ENCODE results near the gene SLC22A6.

Gene SLC22A6, protein sequence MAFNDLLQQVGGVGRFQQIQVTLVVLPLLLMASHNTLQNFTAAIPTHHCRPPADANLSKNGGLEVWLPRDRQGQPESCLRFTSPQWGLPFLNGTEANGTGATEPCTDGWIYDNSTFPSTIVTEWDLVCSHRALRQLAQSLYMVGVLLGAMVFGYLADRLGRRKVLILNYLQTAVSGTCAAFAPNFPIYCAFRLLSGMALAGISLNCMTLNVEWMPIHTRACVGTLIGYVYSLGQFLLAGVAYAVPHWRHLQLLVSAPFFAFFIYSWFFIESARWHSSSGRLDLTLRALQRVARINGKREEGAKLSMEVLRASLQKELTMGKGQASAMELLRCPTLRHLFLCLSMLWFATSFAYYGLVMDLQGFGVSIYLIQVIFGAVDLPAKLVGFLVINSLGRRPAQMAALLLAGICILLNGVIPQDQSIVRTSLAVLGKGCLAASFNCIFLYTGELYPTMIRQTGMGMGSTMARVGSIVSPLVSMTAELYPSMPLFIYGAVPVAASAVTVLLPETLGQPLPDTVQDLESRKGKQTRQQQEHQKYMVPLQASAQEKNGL

DNA sequence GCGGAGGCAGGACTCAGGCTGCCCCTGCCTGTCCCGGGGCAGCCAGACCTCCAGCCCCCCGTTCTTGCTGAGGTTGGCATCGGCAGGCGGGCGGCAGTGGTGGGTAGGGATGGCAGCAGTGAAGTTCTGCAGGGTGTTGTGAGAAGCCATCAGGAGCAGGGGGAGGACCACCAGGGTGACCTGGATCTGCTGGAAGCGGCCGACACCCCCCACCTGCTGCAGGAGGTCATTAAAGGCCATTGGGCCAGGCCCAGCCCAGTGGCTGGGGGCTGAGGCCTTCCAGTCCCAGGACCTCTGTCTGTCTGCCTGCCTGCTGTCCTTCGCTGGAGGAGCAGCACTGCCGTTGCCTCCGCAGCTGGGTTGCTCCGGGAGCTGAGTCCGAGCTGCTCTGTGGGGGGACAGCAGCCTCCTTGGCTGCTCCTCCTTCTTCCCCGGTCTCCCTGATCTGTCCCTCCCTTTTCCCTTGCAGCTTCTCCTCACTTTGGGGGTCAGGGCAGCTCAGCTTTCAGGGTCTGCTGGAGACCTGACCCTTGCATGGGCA, at the start of gene SLC22A6:
TSS of gene SLC22A6 (minus strand) at position 517 of the 541 bp plus-strand sequence. CDS start at position 240, 277 bp downstream.
- Mint-ChIP-seq H3K4me1 (no peaks in the 10 kb centered on the region), H3K4me3 (no peak within 1 kb of the TSS), H3K36me3 (ENCODE audit: low read depth) (no peaks in the 10 kb centered on the region), H3K27me3 (peaks cover 7% of the 10 kb centered on the region), H3K9me3 (no peaks in the 10 kb centered on the region), H3K27ac (no peak within 1 kb of the TSS)
- ATAC-seq: peak; percentile 24
- no peak for DNase-seq

DNA sequence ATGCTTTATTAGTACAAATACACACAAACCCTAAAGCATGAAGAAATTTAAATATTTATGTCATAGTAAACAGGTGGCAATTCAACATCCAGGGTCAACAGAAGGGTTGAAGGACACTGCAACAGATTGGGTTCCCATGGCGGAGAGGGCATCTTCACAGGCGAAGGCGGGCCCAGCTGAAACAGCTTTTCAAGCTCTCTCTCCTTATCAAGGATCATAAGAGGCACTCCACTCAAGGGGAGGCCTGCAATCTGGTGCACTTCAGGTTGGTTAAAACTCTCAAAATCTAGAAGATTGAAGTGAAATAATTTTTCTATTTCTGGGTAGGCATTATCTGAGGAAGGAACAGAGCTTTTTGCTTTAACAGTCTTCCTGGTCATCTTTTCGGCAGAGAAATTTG, 47.7 kb upstream of the SLC22A6 start:
- Mint-ChIP-seq H3K27ac (no peak overlapping the region), H3K27me3 (peaks cover 34% of the 10 kb centered on the region), H3K4me1 (no peaks in the 10 kb centered on the region), H3K36me3 (ENCODE audit: low read depth) (no peaks in the 10 kb centered on the region), H3K4me3 (no peak overlapping the region), H3K9me3 (no peaks in the 10 kb centered on the region)
- ATAC-seq: no peak
- no peak for DNase-seq

DNA sequence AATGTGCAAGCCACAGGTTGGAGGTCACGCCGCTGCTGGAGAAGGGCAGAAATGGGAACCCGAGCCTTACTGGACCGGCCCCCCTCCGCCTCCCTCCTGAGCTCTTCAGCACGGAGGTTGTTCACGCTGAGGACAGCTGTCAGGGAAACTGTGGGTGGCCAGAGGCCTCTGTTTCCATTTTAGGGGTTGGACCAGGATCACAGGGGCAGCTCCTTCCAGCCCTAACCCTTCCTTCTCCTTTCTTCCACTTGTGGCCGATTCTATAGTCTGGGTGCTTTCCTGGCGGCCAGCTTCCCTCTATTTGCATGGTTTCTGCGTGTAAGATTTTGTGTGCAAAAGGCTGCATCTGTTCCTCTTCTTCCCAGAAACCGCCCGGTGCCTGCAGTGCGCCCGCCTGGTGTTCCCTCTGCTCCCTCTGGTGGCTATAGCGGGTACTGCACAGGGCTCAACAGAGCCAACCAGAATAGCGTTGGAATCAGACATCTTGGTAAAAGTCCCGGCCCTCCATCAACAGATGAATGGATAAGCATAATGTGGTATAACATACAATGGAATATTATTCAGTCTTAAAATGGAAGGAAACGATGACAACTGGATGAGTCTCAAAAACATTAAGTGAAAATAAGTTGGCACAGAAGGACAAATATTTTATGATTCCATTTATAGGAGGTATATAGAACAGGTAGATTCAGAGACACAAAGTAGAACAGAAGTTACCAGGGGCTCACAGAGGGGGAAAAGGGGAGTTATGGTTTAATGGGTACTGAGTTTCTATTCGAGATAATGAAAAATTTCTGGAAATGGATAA, 39.3 kb upstream of the SLC22A6 start:
- H3K36me3 Mint-ChIP-seq (ENCODE audit: low read depth): no peaks in the 10 kb centered on the region

DNA sequence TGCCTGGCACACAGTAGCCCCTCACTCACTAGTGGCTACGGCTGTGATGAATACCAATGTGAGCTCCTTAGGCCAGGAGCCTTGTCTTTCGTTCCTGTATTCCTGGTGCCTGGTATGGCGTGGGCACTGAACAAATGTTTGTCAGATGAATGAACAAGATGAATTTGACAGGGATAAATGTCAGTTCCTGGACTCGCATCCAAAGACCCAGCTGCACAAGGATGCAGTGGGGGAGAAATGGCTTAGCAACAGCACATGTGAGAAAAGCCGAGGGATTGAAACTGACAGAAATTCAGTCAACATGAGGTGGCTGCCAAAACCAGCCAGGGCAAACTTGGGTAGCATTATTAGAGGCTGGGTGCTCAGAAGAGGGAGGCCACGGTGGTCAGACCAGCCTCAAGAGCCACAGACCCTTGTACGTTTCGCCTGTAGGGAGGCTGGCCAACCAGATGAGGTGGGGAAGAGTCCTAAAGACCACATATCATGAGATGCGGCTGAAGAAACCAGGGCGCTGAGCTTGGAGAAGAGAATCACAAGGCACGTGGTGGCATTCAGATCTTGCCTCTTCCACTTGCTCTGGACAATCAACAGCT, 38.6 kb upstream of the SLC22A6 start:
- no peaks in the 10 kb centered on the region for H3K36me3 Mint-ChIP-seq (ENCODE audit: low read depth)
- DNase-seq (no peak), ATAC-seq (no peak)
- H3K4me3 Mint-ChIP-seq: no peak overlapping the region
- H3K27ac Mint-ChIP-seq: no peak overlapping the region
- no peaks in the 10 kb centered on the region for H3K4me1 Mint-ChIP-seq
- no peaks in the 10 kb centered on the region for H3K9me3 Mint-ChIP-seq
- peaks cover 22% of the 10 kb centered on the region for H3K27me3 Mint-ChIP-seq

More for the DNA sequence above, 39.3 kb upstream of the SLC22A6 start:
- DNase-seq (peak; percentile 91), ATAC-seq (peak; percentile 70)
- Mint-ChIP-seq H3K9me3 (no peaks in the 10 kb centered on the region), H3K4me1 (no peaks in the 10 kb centered on the region), H3K27me3 (peaks cover 20% of the 10 kb centered on the region), H3K4me3 (no peak overlapping the region), H3K27ac (no peak overlapping the region)

DNA sequence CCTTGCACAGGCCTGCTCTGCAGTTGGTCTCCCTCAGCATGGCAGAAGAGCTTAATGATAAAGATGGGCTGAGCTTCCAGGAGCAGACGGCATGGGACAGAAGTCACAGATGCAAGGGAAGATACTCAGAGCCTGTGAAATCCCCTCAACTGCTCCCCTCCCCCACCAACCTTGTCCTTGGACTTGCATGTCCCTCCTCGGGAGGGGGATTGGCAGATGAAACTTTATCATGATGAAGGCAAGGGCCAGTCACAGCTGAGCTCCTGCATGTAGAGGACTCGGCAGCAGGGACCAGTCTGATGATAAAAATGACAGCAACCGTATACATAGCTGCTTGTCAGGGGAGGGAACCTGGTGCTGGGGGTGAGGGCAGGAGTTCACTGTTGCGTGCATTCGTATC, 37.7 kb upstream of the SLC22A6 start:
- H3K9me3 Mint-ChIP-seq: no peaks in the 10 kb centered on the region
- no peak for ATAC-seq
- H3K27ac Mint-ChIP-seq: no peak overlapping the region
- no peaks in the 10 kb centered on the region for H3K4me1 Mint-ChIP-seq
- no peak overlapping the region for H3K4me3 Mint-ChIP-seq
- H3K36me3 Mint-ChIP-seq (ENCODE audit: low read depth): no peaks in the 10 kb centered on the region
- peaks cover 16% of the 10 kb centered on the region for H3K27me3 Mint-ChIP-seq
- DNase-seq: no peak

DNA sequence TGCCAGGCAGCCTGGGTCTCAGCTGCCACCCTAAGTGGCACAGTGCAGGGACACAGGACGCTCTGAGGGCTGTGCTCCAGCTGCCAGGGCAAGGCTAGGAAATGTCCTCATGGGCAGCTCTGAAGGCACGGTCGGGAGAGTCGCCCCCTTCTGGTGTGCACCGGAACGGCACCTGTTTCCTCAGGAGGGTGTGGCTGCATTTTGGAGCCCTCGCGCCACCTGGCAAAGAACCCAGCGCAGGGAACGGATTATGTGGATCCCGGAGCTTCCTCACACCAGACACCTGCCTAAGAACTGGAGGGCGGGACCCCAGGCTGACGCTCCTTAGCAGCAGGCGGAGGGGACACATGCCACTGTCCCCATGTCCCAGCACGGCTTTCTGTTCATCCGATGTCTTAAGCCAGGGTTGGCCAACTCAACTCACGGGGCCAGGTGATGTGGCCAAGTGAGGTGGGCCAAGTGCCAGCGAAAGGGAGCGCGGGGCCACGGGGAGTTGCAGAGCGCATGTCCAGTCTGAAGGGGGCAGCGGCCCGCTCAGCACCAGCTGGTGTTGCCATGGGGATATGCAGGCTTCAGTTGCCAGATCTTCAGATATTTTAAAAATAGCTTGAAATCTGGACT, 36.0 kb upstream of the SLC22A6 start:
- peaks cover 15% of the 10 kb centered on the region for H3K27me3 Mint-ChIP-seq
- H3K4me3 Mint-ChIP-seq: no peak overlapping the region
- no peaks in the 10 kb centered on the region for H3K4me1 Mint-ChIP-seq
- peak; percentile 52 for DNase-seq
- no peak overlapping the region for H3K27ac Mint-ChIP-seq
- ATAC-seq: no peak
- H3K9me3 Mint-ChIP-seq: no peaks in the 10 kb centered on the region
- H3K36me3 Mint-ChIP-seq (ENCODE audit: low read depth): no peaks in the 10 kb centered on the region

DNA sequence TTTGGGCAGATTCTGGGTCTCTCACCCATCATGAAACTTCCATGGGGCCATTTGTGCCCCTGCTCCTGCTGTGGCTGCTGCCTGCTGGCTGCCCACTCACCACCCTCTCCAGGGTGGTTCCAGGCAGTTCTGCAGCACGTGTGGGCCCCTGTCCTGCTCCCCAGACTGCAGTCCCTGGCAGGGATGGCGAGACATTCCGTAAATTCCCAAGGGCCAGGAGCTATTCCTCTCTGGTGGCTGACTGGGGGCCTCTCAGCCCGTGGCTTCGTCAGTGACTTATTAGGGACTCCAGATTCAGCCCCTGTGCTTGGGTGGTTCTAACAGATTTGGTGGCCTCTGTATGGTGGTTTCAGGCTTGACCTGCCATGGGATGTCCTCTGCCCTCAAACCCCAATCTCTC, 34.7 kb upstream of the SLC22A6 start:
- no peak overlapping the region for H3K4me3 Mint-ChIP-seq
- H3K4me1 Mint-ChIP-seq: no peaks in the 10 kb centered on the region
- no peaks in the 10 kb centered on the region for H3K36me3 Mint-ChIP-seq (ENCODE audit: low read depth)
- H3K27me3 Mint-ChIP-seq: peaks cover 18% of the 10 kb centered on the region
- DNase-seq (no peak), ATAC-seq (no peak)
- no peaks in the 10 kb centered on the region for H3K9me3 Mint-ChIP-seq
- no peak overlapping the region for H3K27ac Mint-ChIP-seq

DNA sequence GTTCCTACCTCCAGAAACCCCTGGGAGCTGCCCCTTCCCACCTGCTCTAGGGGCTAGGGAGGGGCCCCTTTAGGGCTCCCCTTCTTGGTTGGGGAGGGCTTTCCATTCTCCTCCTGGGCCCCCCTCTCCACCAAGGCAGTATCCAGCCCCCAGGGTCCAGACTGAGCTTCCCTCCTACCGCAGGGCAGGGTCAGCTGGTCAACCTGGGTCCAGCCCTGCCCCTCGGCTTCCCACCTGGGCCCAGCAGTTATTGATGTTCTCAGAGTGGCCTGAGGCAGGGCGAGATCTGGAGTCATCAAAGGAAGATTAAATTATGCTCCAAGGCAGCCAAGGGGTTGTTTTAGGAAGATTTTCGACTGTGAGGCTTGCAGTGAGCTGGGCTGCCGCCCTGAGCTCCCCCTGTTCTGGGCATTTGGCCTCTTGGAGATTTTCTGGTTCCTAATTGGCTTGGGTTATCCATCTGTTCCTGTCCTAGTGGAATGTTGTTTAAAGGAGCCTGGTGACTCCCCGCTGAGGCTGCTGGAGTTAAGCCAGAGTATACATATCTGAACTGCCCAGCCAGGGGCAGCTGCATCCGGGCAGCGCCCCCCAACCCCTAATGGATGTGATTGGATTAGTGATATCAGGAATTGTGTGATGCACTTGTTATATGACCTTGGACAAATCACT, 32.7 kb upstream of the SLC22A6 start:
- no peak for ATAC-seq
- peaks cover 19% of the 10 kb centered on the region for H3K27me3 Mint-ChIP-seq
- no peaks in the 10 kb centered on the region for H3K9me3 Mint-ChIP-seq
- H3K4me3 Mint-ChIP-seq: no peak overlapping the region
- H3K27ac Mint-ChIP-seq: no peak overlapping the region
- DNase-seq: no peak
- H3K36me3 Mint-ChIP-seq (ENCODE audit: low read depth): no peaks in the 10 kb centered on the region
- H3K4me1 Mint-ChIP-seq: no peaks in the 10 kb centered on the region

DNA sequence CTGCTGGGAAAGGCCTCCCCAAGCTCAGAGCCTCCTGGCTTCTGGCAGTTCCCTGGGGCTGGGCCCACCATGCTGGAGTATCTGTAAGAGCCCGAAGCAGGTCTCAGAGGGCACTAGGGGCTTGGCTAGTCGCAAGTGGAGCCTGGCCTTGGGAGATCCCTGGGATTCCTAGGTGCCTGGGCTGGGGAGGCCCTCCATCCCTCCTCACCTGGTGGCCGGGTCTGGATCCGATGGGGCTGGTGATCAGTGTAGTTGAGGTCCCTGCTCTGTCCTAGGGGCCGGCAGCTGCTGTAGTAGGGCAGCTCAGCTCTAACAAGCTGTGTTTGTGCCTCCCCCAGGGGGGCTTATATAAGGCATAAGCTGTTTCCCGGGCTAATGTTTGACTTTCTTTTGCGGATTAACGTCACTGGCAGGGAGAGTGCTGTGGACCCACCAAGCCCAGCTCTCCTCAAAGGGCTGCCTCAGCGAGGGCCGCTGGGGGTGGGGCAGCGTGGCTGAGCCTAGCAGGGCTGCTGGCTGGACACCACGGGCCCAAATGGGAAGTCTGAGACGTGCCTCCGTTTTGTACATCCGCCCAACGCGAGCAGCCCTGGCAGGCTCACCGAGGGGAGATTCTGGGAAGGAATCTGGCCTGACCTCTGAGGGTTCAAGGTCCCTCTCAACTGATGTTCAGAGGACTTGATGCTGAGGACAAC, 30.9 kb upstream of the SLC22A6 start, which contains the start of gene SLC22A8:
TSS of gene SLC22A8 (minus strand) at position 321 of the 695 bp plus-strand sequence. CDS start 883 bp downstream, outside the sequence.
- H3K9me3 Mint-ChIP-seq: no peaks in the 10 kb centered on the region
- H3K36me3 Mint-ChIP-seq (ENCODE audit: low read depth): no peaks in the 10 kb centered on the region
- DNase-seq (no peak), ATAC-seq (no peak)
- H3K27ac Mint-ChIP-seq: no peak within 1 kb of the TSS
- no peak within 1 kb of the TSS for H3K4me3 Mint-ChIP-seq
- H3K27me3 Mint-ChIP-seq: peaks cover 19% of the 10 kb centered on the region
- H3K4me1 Mint-ChIP-seq: no peaks in the 10 kb centered on the region

DNA sequence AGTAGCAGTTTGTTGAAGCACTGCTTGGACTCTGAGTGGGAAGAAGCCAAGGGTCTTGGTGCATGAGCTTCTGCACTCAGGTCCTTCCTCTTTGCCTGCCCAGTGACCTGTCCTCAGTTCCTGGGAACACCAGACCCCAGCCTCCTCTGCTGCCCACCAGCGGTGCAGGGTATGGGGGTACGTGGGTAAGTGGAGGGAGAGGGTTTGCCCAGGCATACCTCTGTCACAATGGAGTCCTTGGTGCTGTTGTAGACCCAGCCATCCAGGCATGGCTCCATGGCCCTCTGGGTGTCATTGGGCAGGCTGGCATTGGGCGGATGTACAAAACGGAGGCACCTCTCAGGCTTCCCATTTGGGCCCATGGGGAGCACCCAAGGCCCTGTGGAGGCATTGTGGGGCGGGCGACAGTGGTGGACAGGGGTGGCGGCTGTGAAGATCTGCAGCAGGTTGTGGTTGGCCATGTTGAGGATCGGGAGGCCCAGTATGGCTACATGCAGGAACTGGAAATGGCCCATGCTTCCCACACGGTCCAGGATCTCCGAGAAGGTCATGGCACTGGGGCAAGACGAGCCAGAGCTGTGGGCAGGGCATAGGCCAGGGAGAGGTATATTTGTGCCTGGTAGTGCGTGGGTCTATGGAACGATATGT, 29.8 kb upstream of the SLC22A6 start:
- Mint-ChIP-seq H3K4me1 (no peaks in the 10 kb centered on the region), H3K4me3 (no peak overlapping the region), H3K27me3 (peaks cover 19% of the 10 kb centered on the region), H3K36me3 (ENCODE audit: low read depth) (no peaks in the 10 kb centered on the region), H3K9me3 (no peaks in the 10 kb centered on the region), H3K27ac (no peak overlapping the region)
- ATAC-seq: no peak
- no peak for DNase-seq

DNA sequence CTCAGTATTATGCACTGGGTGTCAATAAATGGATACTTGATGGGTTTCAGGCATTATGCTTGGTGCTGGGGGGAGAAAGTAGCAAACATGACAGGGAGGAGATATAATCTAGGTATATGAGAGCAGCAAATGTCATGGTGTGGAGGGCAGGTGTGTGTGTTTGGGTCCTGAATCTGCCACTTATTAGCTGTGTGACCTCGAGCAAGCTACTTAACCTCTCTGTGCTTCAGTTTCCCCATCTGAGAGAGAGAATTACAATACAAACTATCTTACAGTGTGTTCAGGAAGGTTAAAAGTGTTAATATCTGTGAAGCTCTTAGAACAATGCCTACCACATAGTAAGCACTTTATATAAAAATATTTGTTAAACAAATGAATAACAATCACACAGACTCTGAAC, 28.1 kb upstream of the SLC22A6 start:
- Mint-ChIP-seq H3K27ac (no peak overlapping the region), H3K27me3 (peaks cover 13% of the 10 kb centered on the region), H3K36me3 (ENCODE audit: low read depth) (no peaks in the 10 kb centered on the region), H3K9me3 (no peaks in the 10 kb centered on the region), H3K4me1 (no peaks in the 10 kb centered on the region), H3K4me3 (no peak overlapping the region)
- ATAC-seq (no peak), DNase-seq (no peak)

DNA sequence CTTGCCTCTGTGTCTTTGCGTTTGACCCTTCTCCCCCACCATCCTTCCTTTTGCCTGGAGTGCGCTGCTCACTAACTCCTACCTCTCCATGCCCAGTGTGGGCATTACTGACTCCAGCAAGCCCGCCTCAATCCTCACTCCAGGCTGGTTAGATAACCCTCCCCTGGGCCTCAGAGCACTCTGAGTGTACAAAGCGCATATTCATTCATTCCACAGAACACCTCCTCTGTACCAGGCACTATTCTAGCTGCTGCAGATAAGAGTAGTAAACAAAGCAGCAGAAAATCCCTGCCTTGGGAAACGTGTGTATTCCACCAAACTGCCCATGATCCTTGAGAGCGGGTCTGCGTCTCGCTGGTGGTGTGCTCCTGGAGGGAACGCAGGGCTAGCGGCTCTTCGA, 27.7 kb upstream of the SLC22A6 start:
- H3K4me3 Mint-ChIP-seq: no peak overlapping the region
- ATAC-seq (no peak), DNase-seq (no peak)
- H3K9me3 Mint-ChIP-seq: no peaks in the 10 kb centered on the region
- H3K27me3 Mint-ChIP-seq: peaks cover 13% of the 10 kb centered on the region
- H3K36me3 Mint-ChIP-seq (ENCODE audit: low read depth): no peaks in the 10 kb centered on the region
- H3K4me1 Mint-ChIP-seq: no peaks in the 10 kb centered on the region
- H3K27ac Mint-ChIP-seq: no peak overlapping the region

DNA sequence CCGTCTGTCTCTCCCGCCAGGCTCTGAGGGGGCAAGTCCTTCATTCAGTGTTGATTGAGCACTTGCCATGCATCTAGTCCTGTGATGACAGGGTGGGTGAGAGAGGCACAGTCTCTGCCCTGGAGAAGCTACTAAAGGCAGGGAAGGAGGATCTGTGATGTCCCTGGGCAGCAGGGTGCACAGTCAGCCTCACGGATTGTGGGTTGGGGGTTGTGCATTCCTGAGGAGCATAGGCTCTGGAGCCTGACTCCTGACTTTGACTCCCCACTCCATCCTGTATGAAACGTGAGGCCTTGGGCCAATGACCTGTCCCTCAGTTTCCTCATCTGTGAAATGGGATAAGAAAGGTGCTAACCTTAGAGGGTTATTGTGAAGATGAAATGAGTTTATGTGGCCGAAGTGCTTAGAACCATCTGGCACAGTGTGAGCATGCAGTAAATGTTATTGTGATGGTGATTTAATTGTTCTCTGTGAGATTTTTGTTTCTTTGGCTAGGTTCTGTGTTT, 26.2 kb upstream of the SLC22A6 start:
- H3K4me3 Mint-ChIP-seq: no peak overlapping the region
- H3K27me3 Mint-ChIP-seq: peaks cover 13% of the 10 kb centered on the region
- no peaks in the 10 kb centered on the region for H3K9me3 Mint-ChIP-seq
- H3K27ac Mint-ChIP-seq: no peak overlapping the region
- DNase-seq (no peak), ATAC-seq (no peak)
- H3K4me1 Mint-ChIP-seq: no peaks in the 10 kb centered on the region
- no peaks in the 10 kb centered on the region for H3K36me3 Mint-ChIP-seq (ENCODE audit: low read depth)

All from activated naive CD8-positive, alpha-beta T cell treated with anti-CD3 and anti-CD28 coated beads, Interleukin-2, amount 50 U/mL, for 24 hours (primary cell).